BLaER1 treated with 17β-estradiol and CSF1 and Interleukin-3, amounts not matched to agents 10 nM and 100 nM (cell line): ENCODE data around the gene STK25.

Source experiments
- H3K27ac ChIP-seq, 11 experiments: shearing (Covaris generic); formaldehyde crosslinking; 2 replicates each; pipeline ENCODE4 v1.8.1; 2022
- H3K27me3 ChIP-seq, 11 experiments: shearing (Covaris generic); formaldehyde crosslinking; 2 replicates each; pipeline ENCODE4 v1.8.1; 2022
- H3K36me3 ChIP-seq, 11 experiments: shearing (Covaris generic); formaldehyde crosslinking; 2 replicates each; pipeline ENCODE4 v1.8.1; 2022
- H3K4me1 ChIP-seq, 10 experiments: shearing (Covaris generic); formaldehyde crosslinking; 2 replicates each; pipeline ENCODE4 v1.8.1; 2022
- H3K4me2 ChIP-seq, 11 experiments: shearing (Covaris generic); formaldehyde crosslinking; 2 replicates each; pipeline ENCODE4 v1.8.1; 2022
- H3K4me3 ChIP-seq, 10 experiments: shearing (Covaris generic); formaldehyde crosslinking; 2 replicates each; pipeline ENCODE4 v1.8.1; 2022
- H3K9ac ChIP-seq, 11 experiments: shearing (Covaris generic); formaldehyde crosslinking; 2 replicates each; pipeline ENCODE4 v1.8.1; 2022
- H3K9me3 ChIP-seq, 11 experiments: shearing (Covaris generic); formaldehyde crosslinking; replicated peaks in 1 of 11; 2 replicates each; pipeline ENCODE4 v1.8.1; 2022
- H4K20me1 ChIP-seq, 11 experiments: shearing (Covaris generic); formaldehyde crosslinking; 2 replicates each; pipeline ENCODE4 v1.8.1; 2022
- Cebpa-rat ChIP-seq, 11 experiments: shearing (Covaris generic); IDR thresholded peaks; 2 replicates each; pipeline ENCODE4 v1.8.1; 2022

The STK25 gene

GRCh38 chr2:241500431-241500975 is 7.9 kb downstream of the STK25 start:
- no peak for TF ChIP-seq Cebpa-rat (IDR thresholded peaks at IDR 0.05)
- Histone ChIP-seq H3K9ac (0 out of 22 replicates have a peak overlapping the region, but pooled peaks of 1 of the 11 experiments have one; percentile 13), H3K9me3 (no peaks in the 10 kb centered on the region), H3K27me3 (no peaks in the 10 kb centered on the region), H3K36me3 (peaks cover 68 to 94% (median 87%) of the 10 kb centered on the region in 11 experiments), H3K4me2 (no peak overlapping the region), H3K4me3 (no peak overlapping the region), H3K27ac (no peak overlapping the region), H3K4me1 (peaks cover 0 to 6% (median 5%) of the 10 kb centered on the region in 10 experiments; a peak in 16 of 20 replicates), H4K20me1 (peaks cover 60 to 98% (median 89%) of the 10 kb centered on the region in 11 experiments)

- Histone ChIP-seq H3K27me3 (no peaks in the 10 kb centered on the region), H4K20me1 (peaks cover 55 to 98% (median 87%) of the 10 kb centered on the region in 11 experiments), H3K9me3 (no peaks in the 10 kb centered on the region), H3K4me3 (no peak overlapping the region), H3K36me3 (peaks cover 73 to 94% (median 90%) of the 10 kb centered on the region in 11 experiments), H3K4me2 (no peak overlapping the region), H3K27ac (no peak overlapping the region), H3K9ac (peak overlapping the region in 1 of 11 experiments; percentile 13; a peak in 1 of 22 replicates), H3K4me1 (peaks cover 0 to under 1% (median 0%) of the 10 kb centered on the region in 10 experiments; a peak in 4 of 20 replicates)
- TF ChIP-seq Cebpa-rat (IDR thresholded peaks at IDR 0.05), result no peak
These were observed 8.4 kb downstream of the STK25 start for GRCh38 chr2:241500016-241500415.

GRCh38 chr2:241499146-241499965 is 9.0 kb downstream of the STK25 start:
- H4K20me1 ChIP-seq, result peaks cover 49 to 98% (median 85%) of the 10 kb centered on the region in 11 experiments
- no peaks in the 10 kb centered on the region for H3K4me1 ChIP-seq
- no peak overlapping the region for H3K27ac ChIP-seq
- no peaks in the 10 kb centered on the region for H3K9me3 ChIP-seq
- H3K4me3 ChIP-seq, result no peak overlapping the region
- peaks cover 79 to 95% (median 93%) of the 10 kb centered on the region in 11 experiments for H3K36me3 ChIP-seq
- no peaks in the 10 kb centered on the region for H3K27me3 ChIP-seq
- no peak overlapping the region for H3K4me2 ChIP-seq
- H3K9ac ChIP-seq, result peak overlapping the region in 1 of 11 experiments; percentile 13; a peak in 1 of 22 replicates
- TF ChIP-seq Cebpa-rat (IDR thresholded peaks at IDR 0.05), result no peak

- peaks cover 40 to 97% (median 77%) of the 10 kb centered on the region in 11 experiments; a peak in 21 of 22 replicates for H4K20me1 ChIP-seq
- H3K4me3 ChIP-seq, result no peak overlapping the region
- peaks cover 82 to 96% (median 94%) of the 10 kb centered on the region in 11 experiments for H3K36me3 ChIP-seq
- H3K4me2 ChIP-seq, result no peak overlapping the region
- no peak overlapping the region for H3K27ac ChIP-seq
- H3K9ac ChIP-seq, result no peak overlapping the region
- H3K9me3 ChIP-seq, result no peaks in the 10 kb centered on the region
- no peak for TF ChIP-seq Cebpa-rat (IDR thresholded peaks at IDR 0.05)
- no peaks in the 10 kb centered on the region for H3K27me3 ChIP-seq
- no peaks in the 10 kb centered on the region for H3K4me1 ChIP-seq
These were observed 10.0 kb downstream of the STK25 start for GRCh38 chr2:241498115-241499070.

GRCh38 chr2:241496904-241497877 is 11.2 kb downstream of the STK25 start:
- Histone ChIP-seq H4K20me1 (peaks cover 33 to 100% (median 75%) of the 10 kb centered on the region in 11 experiments; a peak in 21 of 22 replicates), H3K36me3 (peaks cover 85 to 100% (median 99%) of the 10 kb centered on the region in 11 experiments)

GRCh38 chr2:241496003-241496707 is 12.2 kb downstream of the STK25 start:
- no peak overlapping the region for H3K27ac ChIP-seq
- peaks cover 23 to 100% (median 75%) of the 10 kb centered on the region in 11 experiments; a peak in 21 of 22 replicates for H4K20me1 ChIP-seq
- H3K4me2 ChIP-seq, result no peak overlapping the region
- H3K4me1 ChIP-seq, result peaks cover 0 to 11% (median 0%) of the 10 kb centered on the region in 10 experiments; a peak in 5 of 20 replicates
- peaks cover 75 to 100% (median 91%) of the 10 kb centered on the region in 11 experiments for H3K36me3 ChIP-seq
- H3K4me3 ChIP-seq, result no peak overlapping the region
- H3K9ac ChIP-seq, result no peak overlapping the region
- H3K27me3 ChIP-seq, result no peaks in the 10 kb centered on the region
- no peaks in the 10 kb centered on the region for H3K9me3 ChIP-seq
- no peak for TF ChIP-seq Cebpa-rat (IDR thresholded peaks at IDR 0.05)

More at GRCh38 chr2:241496904-241497877, 11.2 kb downstream of the STK25 start:
- no peak overlapping the region for H3K4me3 ChIP-seq
- H3K27ac ChIP-seq, result no peak overlapping the region
- peaks cover 0 to under 1% (median 0%) of the 10 kb centered on the region in 10 experiments; a peak in 1 of 20 replicates for H3K4me1 ChIP-seq
- H3K27me3 ChIP-seq, result no peaks in the 10 kb centered on the region
- no peaks in the 10 kb centered on the region for H3K9me3 ChIP-seq
- H3K9ac ChIP-seq, result no peak overlapping the region
- no peak for TF ChIP-seq Cebpa-rat (IDR thresholded peaks at IDR 0.05)
- no peak overlapping the region for H3K4me2 ChIP-seq

- no peaks in the 10 kb centered on the region for H3K27me3 ChIP-seq
- H3K27ac ChIP-seq, result no peak overlapping the region
- peaks cover 15 to 100% (median 73%) of the 10 kb centered on the region in 11 experiments; a peak in 21 of 22 replicates for H4K20me1 ChIP-seq
- H3K9me3 ChIP-seq, result no peaks in the 10 kb centered on the region
- no peak for TF ChIP-seq Cebpa-rat (IDR thresholded peaks at IDR 0.05)
- no peak overlapping the region for H3K9ac ChIP-seq
- peaks cover 0 to 15% (median 0%) of the 10 kb centered on the region in 10 experiments; a peak in 5 of 20 replicates for H3K4me1 ChIP-seq
- H3K36me3 ChIP-seq, result peaks cover 67 to 100% (median 84%) of the 10 kb centered on the region in 11 experiments
- no peak overlapping the region for H3K4me2 ChIP-seq
- no peak overlapping the region for H3K4me3 ChIP-seq
These were observed 13.0 kb downstream of the STK25 start for GRCh38 chr2:241495172-241496002.
